H9 (cell line): ENCODE results near the gene MSL3B.

Source experiments
- DNase-seq: peaks from one replicate; pipeline ENCODE4 v3.0.0-alpha.2; 2017
- H2AFZ ChIP-seq: one replicate; pipeline ENCODE4 v1.6.1; 2013; ENCODE audit warnings: mild to moderate bottlenecking, low read length, control low read depth, moderate library complexity
- H2AK5ac ChIP-seq: 2 replicates; pipeline ENCODE4 v1.6.1; 2013; ENCODE audit warnings: low read length, control low read depth, mixed read lengths; ENCODE audit not compliant: insufficient read length
- H2BK120ac ChIP-seq: one replicate; pipeline ENCODE4 v1.6.1; 2013; ENCODE audit warnings: low read depth, mild to moderate bottlenecking, low read length, control low read depth, inconsistent platforms; ENCODE audit not compliant: poor library complexity, severe bottlenecking
- H2BK12ac ChIP-seq: 2 replicates; pipeline ENCODE4 v1.6.1; 2013; ENCODE audit warnings: low read length, control low read depth, mixed read lengths, low read depth; ENCODE audit not compliant: insufficient read length
- H2BK15ac ChIP-seq: 2 replicates; pipeline ENCODE4 v1.6.1; 2013; ENCODE audit warnings: low read depth, low read length, control low read depth
- H2BK20ac ChIP-seq: one replicate; pipeline ENCODE4 v1.6.1; 2013; ENCODE audit warnings: low read depth, mild to moderate bottlenecking, low read length, control low read depth, inconsistent platforms; ENCODE audit not compliant: poor library complexity, severe bottlenecking
- H2BK5ac ChIP-seq: 2 replicates; pipeline ENCODE4 v1.6.1; 2013; ENCODE audit warnings: low read length, control low read depth, mixed read lengths; ENCODE audit not compliant: insufficient read length
- H3K14ac ChIP-seq: 2 replicates; pipeline ENCODE4 v1.6.1; 2013; ENCODE audit warnings: low read length, control low read depth; ENCODE audit not compliant: insufficient read depth
- H3K18ac ChIP-seq: 2 replicates; pipeline ENCODE4 v1.6.1; 2013; ENCODE audit warnings: low read depth, mild to moderate bottlenecking, mixed read lengths, low read length, control low read depth; ENCODE audit not compliant: insufficient read length
- H3K23ac ChIP-seq: 2 replicates; pipeline ENCODE4 v1.6.1; 2013; ENCODE audit warnings: low read length, control low read depth, mixed read lengths, low read depth; ENCODE audit not compliant: insufficient read length
- H3K23me2 ChIP-seq: 2 replicates; pipeline ENCODE4 v1.6.1; 2013; ENCODE audit warnings: low read depth, mild to moderate bottlenecking, mixed read lengths, low read length, control low read depth; ENCODE audit not compliant: insufficient read length, poor library complexity, severe bottlenecking
- H3K27ac ChIP-seq: 2 replicates; pipeline ENCODE4 v1.5.1; 2013; ENCODE audit warnings: low read length, control low read depth, mixed read lengths, low read depth; ENCODE audit not compliant: insufficient read length
- H3K27me3 ChIP-seq: 2 replicates; pipeline ENCODE4 v1.6.1; 2013; ENCODE audit warnings: low read length, control low read depth, inconsistent platforms; ENCODE audit not compliant: insufficient read depth
- H3K4ac ChIP-seq: 2 replicates; pipeline ENCODE4 v1.6.1; 2013; ENCODE audit warnings: low read depth, mild to moderate bottlenecking, control low read depth, inconsistent platforms, low read length, moderate library complexity
- H3K4me1 ChIP-seq: 2 replicates; pipeline ENCODE4 v1.6.1; 2013; ENCODE audit warnings: low read length, control low read depth, inconsistent platforms; ENCODE audit not compliant: insufficient read depth
- H3K4me2 ChIP-seq: 2 replicates; pipeline ENCODE4 v1.6.1; 2013; ENCODE audit warnings: low read length, control low read depth, mixed read lengths; ENCODE audit not compliant: insufficient read length, insufficient read depth
- H3K56ac ChIP-seq: 2 replicates; pipeline ENCODE4 v1.6.1; 2013; ENCODE audit warnings: low read depth, mild to moderate bottlenecking, mixed read lengths, low read length, control low read depth; ENCODE audit not compliant: insufficient read length
- H3K79me1 ChIP-seq: 2 replicates; pipeline ENCODE4 v1.6.1; 2013; ENCODE audit warnings: low read depth, mild to moderate bottlenecking, moderate library complexity, low read length, control low read depth, inconsistent platforms; ENCODE audit not compliant: insufficient read depth, poor library complexity, severe bottlenecking
- H3K79me2 ChIP-seq: 2 replicates; pipeline ENCODE4 v1.6.1; 2013; ENCODE audit warnings: low read length, control low read depth, inconsistent platforms; ENCODE audit not compliant: insufficient read depth
- H3K9ac ChIP-seq: 2 replicates; pipeline ENCODE4 v1.6.1; 2013; ENCODE audit warnings: low read length, control low read depth, mixed read lengths; ENCODE audit not compliant: insufficient read length; ENCODE audit errors: extremely low read depth
- H3K9me3 ChIP-seq: one replicate; pipeline ENCODE4 v1.6.1; 2013; ENCODE audit warnings: low read depth, low read length, inconsistent platforms; ENCODE audit not compliant: control insufficient read depth
- H3T11ph ChIP-seq: one replicate; pipeline ENCODE4 v1.6.1; 2013; ENCODE audit warnings: mild to moderate bottlenecking, low read length, control low read depth, inconsistent platforms
- H4K20me1 ChIP-seq: one replicate; pipeline ENCODE4 v1.6.1; 2013; ENCODE audit not compliant: control insufficient read depth, insufficient read length, insufficient read depth
- H4K5ac ChIP-seq: 2 replicates; pipeline ENCODE4 v1.6.1; 2013; ENCODE audit warnings: low read depth, mild to moderate bottlenecking, mixed read lengths, low read length, control low read depth; ENCODE audit not compliant: insufficient read length
- H4K8ac ChIP-seq: replicated peaks from 2 replicates; pipeline ENCODE4 v1.6.1; 2013; ENCODE audit warnings: low read length, control low read depth, mixed read lengths, low read depth; ENCODE audit not compliant: insufficient read length
- H4K91ac ChIP-seq: 2 replicates; pipeline ENCODE4 v1.6.1; 2013; ENCODE audit warnings: low read depth, mild to moderate bottlenecking, moderate library complexity, mixed read lengths, low read length, control low read depth; ENCODE audit not compliant: insufficient read length
- H3K27ac Mint-ChIP-seq, 3 experiments: 2 replicates in 2 of 3; 3 replicates in 1 of 3; pipeline ENCODE4 v1.8.0; 2020 to 2021; ENCODE audit warnings: mixed read lengths in 3 of 3, mild to moderate bottlenecking in 1 of 3, moderate library complexity in 1 of 3
- H3K27me3 Mint-ChIP-seq: 2 replicates; pipeline ENCODE4 v1.8.0; 2021; ENCODE audit warnings: low read depth, mild to moderate bottlenecking, moderate library complexity, mixed read lengths
- H3K36me3 Mint-ChIP-seq, 3 experiments: 2 replicates in 2 of 3; 3 replicates in 1 of 3; pipeline ENCODE4 v1.8.0; 2020 to 2021; ENCODE audit warnings: low read depth in 3 of 3, mixed read lengths in 3 of 3; ENCODE audit not compliant: insufficient read depth in 1 of 3
- H3K4me1 Mint-ChIP-seq, 2 experiments: 2 replicates each; pipeline ENCODE4 v1.8.0; 2020; ENCODE audit warnings: mixed read lengths in 2 of 2
- H3K4me3 Mint-ChIP-seq, 2 experiments: 2 replicates in 1 of 2; 3 replicates in 1 of 2; pipeline ENCODE4 v1.8.0; 2020 to 2021; ENCODE audit warnings: mild to moderate bottlenecking in 2 of 2, mixed read lengths in 2 of 2, moderate library complexity in 1 of 2
- H3K9me3 Mint-ChIP-seq, 2 experiments: 2 replicates in 1 of 2; 3 replicates in 1 of 2; pipeline ENCODE4 v1.8.0; 2020; ENCODE audit warnings: mild to moderate bottlenecking in 2 of 2, mixed read lengths in 2 of 2, moderate library complexity in 1 of 2
- WGBS: extraction: QIAGEN DNeasy Blood & Tissue Kit; methylation state at CpG from one replicate; pipeline ENCODE4 v1.1.7; 2013; ENCODE audit warnings: missing lambda C conversion rate, low lambda C conversion rate, mixed read lengths; ENCODE audit not compliant: insufficient read length; ENCODE audit errors: extremely low coverage; 5-methylcytosine and 5-hydroxymethylcytosine counted together
- TF ChIP-seq, protein P1 (sequence below): fragments of 200-600 bp; sonication (generic); conservative IDR thresholded peaks from 3 replicates; pipeline ENCODE4 v1.8.0; 2021; ENCODE audit warnings: antibody characterized with exemption, mild to moderate bottlenecking

MSL3B gene

DNA sequence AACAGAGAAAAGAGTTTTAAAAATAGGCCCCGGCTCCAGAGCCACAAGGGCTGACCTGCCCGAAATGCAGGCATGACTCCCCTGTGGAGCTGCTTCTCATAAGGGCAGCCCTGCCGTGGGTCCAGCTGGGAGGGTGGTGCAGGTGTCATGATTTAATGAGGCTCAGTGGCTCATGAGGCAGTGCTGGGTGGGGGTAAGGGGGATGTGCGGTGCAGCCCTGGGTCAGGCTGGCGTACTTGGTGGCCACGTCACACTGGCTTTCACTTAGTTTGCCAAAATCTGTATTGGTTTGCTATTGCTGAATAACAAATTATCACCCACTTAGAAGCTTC, 47.4 kb downstream of the MSL3B start:
- H3K27ac Mint-ChIP-seq: no peak overlapping the region
- TF ChIP-seq, protein P1, sequence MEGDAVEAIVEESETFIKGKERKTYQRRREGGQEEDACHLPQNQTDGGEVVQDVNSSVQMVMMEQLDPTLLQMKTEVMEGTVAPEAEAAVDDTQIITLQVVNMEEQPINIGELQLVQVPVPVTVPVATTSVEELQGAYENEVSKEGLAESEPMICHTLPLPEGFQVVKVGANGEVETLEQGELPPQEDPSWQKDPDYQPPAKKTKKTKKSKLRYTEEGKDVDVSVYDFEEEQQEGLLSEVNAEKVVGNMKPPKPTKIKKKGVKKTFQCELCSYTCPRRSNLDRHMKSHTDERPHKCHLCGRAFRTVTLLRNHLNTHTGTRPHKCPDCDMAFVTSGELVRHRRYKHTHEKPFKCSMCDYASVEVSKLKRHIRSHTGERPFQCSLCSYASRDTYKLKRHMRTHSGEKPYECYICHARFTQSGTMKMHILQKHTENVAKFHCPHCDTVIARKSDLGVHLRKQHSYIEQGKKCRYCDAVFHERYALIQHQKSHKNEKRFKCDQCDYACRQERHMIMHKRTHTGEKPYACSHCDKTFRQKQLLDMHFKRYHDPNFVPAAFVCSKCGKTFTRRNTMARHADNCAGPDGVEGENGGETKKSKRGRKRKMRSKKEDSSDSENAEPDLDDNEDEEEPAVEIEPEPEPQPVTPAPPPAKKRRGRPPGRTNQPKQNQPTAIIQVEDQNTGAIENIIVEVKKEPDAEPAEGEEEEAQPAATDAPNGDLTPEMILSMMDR: no peak
- H2AK5ac ChIP-seq: no peak overlapping the region
- no peak overlapping the region for H3K4me3 Mint-ChIP-seq
- H2BK20ac ChIP-seq: no peak overlapping the region
- no peaks in the 10 kb centered on the region for H3K9me3 ChIP-seq
- no peak overlapping the region for H2BK15ac ChIP-seq
- no peak overlapping the region for H3K4me2 ChIP-seq
- H3T11ph ChIP-seq: no peak overlapping the region
- H2BK5ac ChIP-seq: no peak overlapping the region
- H3K27me3 Mint-ChIP-seq: peaks cover 1% of the 10 kb centered on the region; the same call in 1 of the 2 replicates
- H2BK120ac ChIP-seq: no peak overlapping the region
- no peaks in the 10 kb centered on the region for H3K23me2 ChIP-seq
- H3K27me3 ChIP-seq: no peaks in the 10 kb centered on the region
- H3K14ac ChIP-seq: no peak overlapping the region
- no peaks in the 10 kb centered on the region for H3K79me2 ChIP-seq
- H4K91ac ChIP-seq: no peak overlapping the region
- H3K36me3 Mint-ChIP-seq: no peaks in the 10 kb centered on the region
- H2AFZ ChIP-seq: no peak overlapping the region
- H3K79me1 ChIP-seq: no peaks in the 10 kb centered on the region
- H3K4ac ChIP-seq: no peak overlapping the region
- no peak overlapping the region for H4K8ac ChIP-seq
- no peak overlapping the region for H3K56ac ChIP-seq
- no peak overlapping the region for H3K18ac ChIP-seq
- no CpG with 5 or more reads among the region's 6 CpGs for WGBS
- no peaks in the 10 kb centered on the region for H3K4me1 ChIP-seq
- DNase-seq: peak; percentile 17
- no peak overlapping the region for H3K27ac ChIP-seq
- no peaks in the 10 kb centered on the region for H4K20me1 ChIP-seq
- H3K4me1 Mint-ChIP-seq: no peaks in the 10 kb centered on the region; a peak in 1 of 4 replicates
- H3K9ac ChIP-seq: no peak overlapping the region
- peaks cover 0 to 1% of the 10 kb centered on the region in 2 experiments; a peak in 3 of 5 replicates for H3K9me3 Mint-ChIP-seq
- no peak overlapping the region for H4K5ac ChIP-seq
- no peak overlapping the region for H3K23ac ChIP-seq
- no peak overlapping the region for H2BK12ac ChIP-seq
